ENCODE measurements around the gene ZNF850. TPM values are rescaled to one million over a fixed set of nuclear protein-coding genes. Genes with fewer than 3 reads are reported as not detected.

The ZNF850 gene
- total and polyA plus RNA-seq, 10 donors, result 0.36 to 7.8 (median 3.6) TPM

- Histone ChIP-seq H3K4me1 (no peaks in the 10 kb centered on the region), H3K27ac (no peak overlapping the region), H3K27me3 (replicated peaks in 1 of 7) (no peaks in the 10 kb centered on the region), H3K9me3 (peaks cover 8 to 100% (median 87%) of the 10 kb centered on the region in 8 donors), H3K36me3 (peaks cover 0 to 75% (median 29%) of the 10 kb centered on the region in 6 donors), H3K4me3 (no peak overlapping the region)
- intact Hi-C loops (cut with DNase I; ENCODE audit: low total_unique reads), result no loop called here
- DNase-seq, result no peak
- no peak for TF ChIP-seq POLR2A (IDR thresholded peaks at IDR 0.05)
- no peak for TF ChIP-seq CTCF (IDR thresholded peaks at IDR 0.05 in 8 of 11, conservative IDR thresholded peaks at IDR 0.05 in 3 of 11)
- no peak for TF ChIP-seq POLR2AphosphoS5 (IDR thresholded peaks at IDR 0.05)
Observed at GRCh38 chr19:36679455-36679854, 93.2 kb downstream of the ZNF850 start.

- no peak overlapping the region for H3K27ac ChIP-seq
- H3K9me3 ChIP-seq, result peaks cover 13 to 100% (median 99%) of the 10 kb centered on the region in 8 donors
- intact Hi-C loops (cut with DNase I; ENCODE audit: low total_unique reads), result no loop called here
- WGBS, 5 donors, result 90 to 98% (median 95%) methylated on average over 2 of the region's 2 CpGs
- TF ChIP-seq CTCF (IDR thresholded peaks at IDR 0.05 in 8 of 11, conservative IDR thresholded peaks at IDR 0.05 in 3 of 11), result no peak
- no peak for TF ChIP-seq POLR2A (IDR thresholded peaks at IDR 0.05)
- no peak for TF ChIP-seq POLR2AphosphoS5 (IDR thresholded peaks at IDR 0.05)
- no peak overlapping the region for H3K4me3 ChIP-seq
- no peak for DNase-seq
- H3K4me1 ChIP-seq, result peaks cover 0 to 3% (median 0%) of the 10 kb centered on the region in 6 donors
- H3K27me3 ChIP-seq (replicated peaks in 1 of 7), result no peaks in the 10 kb centered on the region
- H3K36me3 ChIP-seq, result peaks cover 0 to 87% (median 26%) of the 10 kb centered on the region in 6 donors
Observed at GRCh38 chr19:36674201-36674600, 98.4 kb downstream of the ZNF850 start.

GRCh38 chr19:36672368-36672767 is 100.2 kb downstream of the ZNF850 start:
- no peak for DNase-seq
- peaks cover 10 to 96% (median 93%) of the 10 kb centered on the region in 8 donors for H3K9me3 ChIP-seq
- 94 to 100% (median 97%) methylated on average over 1 of the region's 1 CpG for WGBS, 5 donors
- H3K4me3 ChIP-seq, result no peak overlapping the region
- no peak overlapping the region for H3K27ac ChIP-seq
- TF ChIP-seq POLR2AphosphoS5 (IDR thresholded peaks at IDR 0.05) (no peak), CTCF (IDR thresholded peaks at IDR 0.05 in 8 of 11, conservative IDR thresholded peaks at IDR 0.05 in 3 of 11) (no peak), POLR2A (IDR thresholded peaks at IDR 0.05) (no peak)
- H3K27me3 ChIP-seq (replicated peaks in 1 of 7), result no peaks in the 10 kb centered on the region
- H3K36me3 ChIP-seq, result peaks cover 0 to 70% (median 8%) of the 10 kb centered on the region in 6 donors
- peaks cover 4 to 18% (median 13%) of the 10 kb centered on the region in 6 donors for H3K4me1 ChIP-seq
- intact Hi-C loops (cut with DNase I; ENCODE audit: low total_unique reads), result no loop called here

- Histone ChIP-seq H3K36me3 (peaks cover 0 to 64% (median 19%) of the 10 kb centered on the region in 6 donors), H3K9me3 (peaks cover 5 to 77% (median 74%) of the 10 kb centered on the region in 8 donors), H3K4me1 (peaks cover 10 to 33% (median 24%) of the 10 kb centered on the region in 6 donors), H3K4me3 (peak overlapping the region in 1 of 8 donors; percentile 80), H3K27ac (no peak overlapping the region), H3K27me3 (replicated peaks in 1 of 7) (no peaks in the 10 kb centered on the region)
- 89 to 94% (median 94%) methylated on average over 2 of the region's 2 CpGs for WGBS, 5 donors
- DNase-seq, result no peak
- intact Hi-C loops (cut with DNase I; ENCODE audit: low total_unique reads), result no loop called here
- TF ChIP-seq CTCF (IDR thresholded peaks at IDR 0.05 in 8 of 11, conservative IDR thresholded peaks at IDR 0.05 in 3 of 11) (no peak), POLR2A (IDR thresholded peaks at IDR 0.05) (no peak), POLR2AphosphoS5 (IDR thresholded peaks at IDR 0.05) (no peak)
Observed at GRCh38 chr19:36668646-36669045, 104.0 kb downstream of the ZNF850 start.
